NCI-H1436 treated with DMSO at 0.1 percent for 48 hours (cell line): ENCODE data around the gene IGFBP3.

Experiments
- DNase-seq: peaks from one replicate; lab custom pipeline; 2025; lab: John Stamatoyannopoulos, UW

Gene IGFBP3

DNA sequence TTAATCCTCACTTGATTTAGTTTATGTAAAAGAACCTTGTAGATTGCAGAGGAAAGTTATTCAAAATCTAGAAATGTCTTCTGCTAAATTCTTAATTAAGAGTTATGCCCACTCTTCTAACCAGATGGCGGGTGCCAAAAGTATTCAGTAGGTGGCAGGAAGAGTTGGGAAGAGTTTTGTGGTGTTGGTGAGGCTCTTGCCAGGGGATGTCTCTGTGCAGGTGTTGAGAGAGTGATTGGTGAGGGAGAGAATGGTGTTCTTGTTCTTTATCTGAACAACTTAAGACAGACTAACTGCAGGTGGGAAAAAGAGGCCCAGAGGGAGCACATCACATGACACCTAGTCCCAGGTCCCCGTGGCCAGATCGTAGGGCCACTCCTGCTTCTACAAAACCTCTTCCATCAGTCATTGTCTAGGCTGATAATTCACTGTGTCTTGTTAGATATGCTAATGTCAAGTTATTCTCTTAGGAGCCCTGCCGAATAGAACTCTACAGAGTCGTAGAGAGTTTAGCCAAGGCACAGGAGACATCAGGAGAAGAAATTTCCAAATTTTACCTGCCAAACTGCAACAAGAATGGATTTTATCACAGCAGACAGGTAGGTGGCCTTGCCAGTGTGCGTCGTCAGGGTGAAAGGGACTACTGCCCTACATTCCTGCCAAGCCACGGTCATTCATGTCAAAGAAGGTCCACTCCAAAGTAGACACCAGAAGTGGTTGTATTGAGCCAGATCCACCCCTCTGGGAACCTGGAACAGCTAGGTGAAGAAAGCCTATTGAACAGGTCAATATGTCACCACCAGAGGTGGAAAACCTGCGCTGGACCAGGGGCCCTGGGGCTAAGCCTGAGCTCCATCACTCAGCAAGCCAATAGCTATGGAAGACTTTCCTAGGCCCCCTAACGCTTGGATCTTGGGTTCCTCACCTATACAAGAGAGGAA, 29.3 kb downstream of the IGFBP3 start:
- DNase-seq: no peak

DNA sequence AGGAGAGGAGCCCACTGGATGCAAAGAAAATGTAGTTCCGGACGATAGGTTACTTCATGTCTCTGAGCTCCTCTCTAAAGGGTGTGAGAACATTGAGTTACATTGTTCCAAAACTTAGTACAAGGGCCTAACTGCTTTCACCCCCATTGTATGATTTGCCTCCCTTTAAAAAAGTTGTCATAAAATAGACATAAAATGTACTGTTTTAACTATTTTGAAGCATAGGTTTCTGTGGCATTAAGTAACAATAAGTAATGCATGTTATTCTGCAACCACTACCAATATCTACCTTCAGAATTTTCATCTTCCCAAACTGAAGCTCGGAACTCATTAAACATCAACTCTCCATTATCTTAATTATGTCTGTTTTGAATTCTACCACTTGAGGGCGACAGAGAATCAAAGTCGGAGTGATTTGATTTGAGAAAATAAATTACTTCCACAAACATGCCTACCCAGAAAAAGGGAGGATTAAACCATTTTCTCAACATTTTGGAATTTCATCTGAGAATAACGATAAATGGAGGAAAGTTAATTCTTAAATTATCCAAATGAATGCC, 30.1 kb downstream of the IGFBP3 start:
- DNase-seq: no peak

DNA sequence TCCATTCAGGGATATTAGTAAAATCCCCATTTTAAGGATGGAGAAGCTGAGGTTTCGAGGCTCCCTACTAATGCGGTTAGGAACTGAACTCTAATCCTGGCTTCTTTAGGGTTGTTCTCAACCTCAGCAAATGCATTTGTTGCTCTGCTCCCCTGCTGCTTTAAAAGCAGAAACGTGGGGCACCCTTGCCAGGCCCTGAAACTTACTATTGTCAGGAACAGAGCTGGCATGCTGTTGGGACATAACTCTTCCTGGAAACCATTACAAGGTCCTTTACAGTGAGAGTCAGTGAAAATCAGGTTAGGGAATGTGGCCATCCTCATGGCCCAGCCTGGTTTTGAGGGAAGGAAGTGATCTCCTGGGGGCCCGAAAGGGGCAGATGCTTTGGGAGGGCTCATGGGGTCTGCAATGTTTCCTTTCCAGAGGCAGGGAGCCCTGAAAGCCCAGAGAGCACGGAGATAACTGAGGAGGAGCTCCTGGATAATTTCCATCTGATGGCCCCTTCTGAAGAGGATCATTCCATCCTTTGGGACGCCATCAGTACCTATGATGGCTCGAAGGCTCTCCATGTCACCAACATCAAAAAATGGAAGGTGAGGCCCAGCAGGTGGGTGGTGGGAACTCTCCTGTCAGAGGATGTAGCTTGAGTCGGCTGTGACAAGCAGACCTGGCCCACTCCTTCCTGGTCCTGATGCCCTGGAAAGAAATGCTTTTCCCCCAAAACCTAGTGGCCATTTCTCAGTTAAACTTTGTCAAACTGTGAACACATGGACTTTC, 30.8 kb downstream of the IGFBP3 start:
- no peak for DNase-seq

DNA sequence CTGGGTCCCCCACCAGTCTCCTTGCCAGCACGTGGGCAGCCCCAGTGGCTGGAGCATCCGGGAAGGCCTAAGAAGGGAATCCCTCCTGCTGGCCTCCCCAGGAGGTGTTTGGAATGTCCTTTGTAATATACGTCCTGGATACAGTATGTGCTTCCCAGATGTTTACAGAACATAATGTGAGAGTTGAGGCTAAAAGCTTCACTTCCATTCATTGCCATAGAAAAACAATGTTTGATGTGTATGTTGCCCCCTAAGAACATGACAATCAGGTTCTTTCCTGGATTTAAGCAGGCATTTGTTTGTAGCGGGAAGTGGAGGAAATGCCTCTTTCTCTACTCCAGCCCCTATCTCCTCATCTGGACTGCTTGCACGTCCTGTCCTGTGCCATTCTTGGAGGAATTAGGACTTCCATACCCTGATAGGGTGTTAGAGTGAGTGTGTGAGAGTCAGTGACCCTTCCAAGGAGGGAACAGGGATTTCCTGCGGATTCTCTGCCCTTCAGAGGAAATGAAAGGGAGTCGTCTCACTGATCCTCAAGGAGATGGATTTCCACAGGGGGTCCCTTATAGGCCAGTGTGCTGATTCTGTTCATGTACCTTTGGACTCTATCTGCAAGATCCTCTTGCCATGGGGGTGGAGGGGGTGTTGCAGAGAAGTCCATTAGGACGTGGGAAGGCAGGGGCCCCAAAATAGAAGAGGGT, 31.6 kb downstream of the IGFBP3 start:
- DNase-seq: no peak

DNA sequence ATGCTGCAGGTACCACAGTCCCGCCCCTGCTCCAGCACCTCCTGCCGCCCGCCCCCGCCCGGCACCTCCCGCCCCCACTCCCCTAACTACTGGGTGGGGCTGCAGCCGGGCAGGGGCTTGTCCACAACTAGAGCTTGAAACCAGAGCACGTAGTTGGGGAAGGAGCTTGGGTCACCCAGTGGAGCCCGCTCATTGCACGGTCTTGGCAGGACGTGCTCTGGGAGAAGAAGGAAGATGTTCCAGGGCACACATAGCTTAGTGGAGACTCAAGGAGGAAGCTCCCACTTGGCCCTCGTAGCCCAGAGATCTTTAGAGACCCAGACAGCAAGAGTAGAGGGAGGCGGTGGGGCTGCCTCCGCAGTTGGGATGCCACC, 32.1 kb downstream of the IGFBP3 start:
- no peak for DNase-seq

DNA sequence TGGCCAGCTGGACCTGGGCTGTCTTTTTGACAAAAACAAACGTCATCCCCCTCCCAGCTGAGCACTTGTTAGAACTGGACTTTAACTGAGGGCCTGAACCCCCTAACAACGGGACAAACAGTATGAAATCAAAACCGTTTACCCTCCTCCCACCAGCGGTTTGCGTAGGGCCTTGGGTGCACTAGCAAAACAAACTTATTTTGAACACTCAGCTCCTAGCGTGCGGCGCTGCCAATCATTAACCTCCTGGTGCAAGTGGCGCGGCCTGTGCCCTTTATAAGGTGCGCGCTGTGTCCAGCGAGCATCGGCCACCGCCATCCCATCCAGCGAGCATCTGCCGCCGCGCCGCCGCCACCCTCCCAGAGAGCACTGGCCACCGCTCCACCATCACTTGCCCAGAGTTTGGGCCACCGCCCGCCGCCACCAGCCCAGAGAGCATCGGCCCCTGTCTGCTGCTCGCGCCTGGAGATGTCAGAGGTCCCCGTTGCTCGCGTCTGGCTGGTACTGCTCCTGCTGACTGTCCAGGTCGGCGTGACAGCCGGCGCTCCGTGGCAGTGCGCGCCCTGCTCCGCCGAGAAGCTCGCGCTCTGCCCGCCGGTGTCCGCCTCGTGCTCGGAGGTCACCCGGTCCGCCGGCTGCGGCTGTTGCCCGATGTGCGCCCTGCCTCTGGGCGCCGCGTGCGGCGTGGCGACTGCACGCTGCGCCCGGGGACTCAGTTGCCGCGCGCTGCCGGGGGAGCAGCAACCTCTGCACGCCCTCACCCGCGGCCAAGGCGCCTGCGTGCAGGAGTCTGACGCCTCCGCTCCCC, 32.7 kb downstream of the IGFBP3 start, which contains the start of gene IGFBP1:
Gene IGFBP1, plus strand, starts transcription at position 304 of the 808 bp plus-strand sequence. Its CDS starts 165 bp downstream, at position 469.
- DNase-seq: no peak

DNA sequence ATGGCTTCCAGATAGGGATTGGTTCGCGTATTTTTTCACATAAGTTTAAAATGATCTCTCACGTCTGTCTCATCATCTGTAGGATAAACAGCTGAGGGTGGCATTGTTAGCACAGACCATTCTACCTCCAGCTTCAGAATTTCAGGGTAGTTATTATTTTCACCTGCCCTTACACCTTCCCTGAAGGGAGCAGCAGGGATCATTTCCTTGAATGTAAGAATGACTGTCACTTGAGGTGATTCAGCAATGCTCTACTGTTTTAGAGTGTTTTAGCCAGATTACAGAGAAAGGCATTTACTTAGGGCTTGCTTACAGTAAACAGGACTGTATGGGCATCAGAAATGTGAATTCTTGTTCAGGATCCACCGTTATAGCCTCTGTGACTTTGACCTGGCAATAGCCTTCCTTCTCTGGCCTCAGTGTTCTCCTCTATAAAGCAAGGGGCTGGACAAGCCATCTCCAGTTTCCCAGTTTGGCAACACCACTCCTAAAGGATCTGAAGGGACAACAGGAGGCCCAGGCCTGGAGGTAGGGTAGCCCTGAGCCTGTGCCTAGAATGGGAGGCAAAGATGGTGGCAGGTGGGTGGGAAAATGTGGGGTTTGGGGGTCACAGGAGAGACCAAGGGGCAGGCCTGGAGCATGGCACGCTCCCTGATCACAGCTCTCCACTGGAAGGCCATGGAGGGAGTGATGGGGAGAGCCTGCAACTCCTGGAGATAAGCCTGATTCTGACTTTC, 34.0 kb downstream of the IGFBP3 start:
- no peak for DNase-seq

DNA sequence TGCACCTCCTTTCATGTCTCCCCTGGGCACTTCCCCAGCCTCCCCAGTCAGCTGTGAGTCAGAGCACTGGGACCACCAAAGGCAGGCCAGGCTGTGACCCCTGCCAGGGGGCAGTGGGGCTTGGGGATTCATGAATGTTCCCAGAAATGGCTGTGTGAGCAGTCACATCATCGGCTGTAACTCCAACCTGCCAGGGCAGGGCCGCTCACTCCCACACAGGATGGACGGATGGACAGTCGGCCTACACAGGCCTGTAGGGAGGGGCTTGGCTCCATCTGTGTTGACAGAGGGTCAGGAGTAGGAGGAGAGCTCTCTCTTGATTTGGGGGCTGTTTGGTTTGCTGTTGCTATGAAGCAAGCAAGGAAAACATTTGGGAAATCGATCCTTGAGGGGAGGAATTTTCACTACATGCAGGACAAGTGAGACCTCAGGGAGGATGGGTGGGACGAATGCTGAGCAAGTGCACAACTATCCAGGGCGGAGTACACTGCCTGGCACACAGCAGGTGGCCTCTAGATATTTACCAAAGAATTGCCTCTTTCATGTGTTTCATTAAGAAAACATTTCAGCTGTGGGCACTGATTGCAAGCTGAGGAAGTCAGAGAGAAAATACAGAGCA, 35.7 kb downstream of the IGFBP3 start:
- DNase-seq: no peak

DNA sequence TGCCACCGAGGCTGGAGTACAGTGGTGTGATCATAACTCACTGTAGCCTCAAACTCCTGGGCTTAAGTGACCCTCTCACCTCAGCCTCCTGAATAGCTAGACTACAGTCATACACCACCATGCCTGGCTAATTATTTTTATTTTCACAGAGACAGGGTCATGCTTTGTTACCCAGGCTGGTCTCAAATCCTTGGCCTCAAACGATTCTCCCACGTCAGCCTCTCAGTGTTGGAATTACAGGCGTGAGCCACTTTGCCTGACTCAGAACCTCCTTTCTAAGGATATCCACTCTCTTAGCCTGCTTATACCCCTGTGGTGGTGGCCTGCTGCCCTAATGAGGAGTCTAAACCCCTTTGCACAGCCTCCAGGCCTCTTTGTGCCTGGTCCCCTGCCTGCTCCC, 36.9 kb downstream of the IGFBP3 start:
- no peak for DNase-seq

DNA sequence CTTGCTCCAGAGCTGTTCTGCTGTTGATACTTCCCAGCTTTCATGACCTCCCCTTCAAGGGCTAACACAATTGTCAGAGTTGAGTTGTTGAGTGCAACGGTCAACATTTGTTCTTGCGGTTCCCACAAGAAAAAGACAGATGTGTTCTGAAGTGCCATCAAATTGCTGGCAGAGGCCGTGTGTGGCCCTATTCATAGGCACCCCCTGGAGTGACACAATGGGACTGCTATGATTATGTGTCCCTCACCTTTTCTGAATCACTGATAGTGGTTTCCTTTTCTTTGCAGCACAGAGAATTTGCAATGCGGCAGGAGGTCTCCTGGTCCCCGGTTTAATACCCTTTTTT, 38.6 kb downstream of the IGFBP3 start:
- no peak for DNase-seq

DNA sequence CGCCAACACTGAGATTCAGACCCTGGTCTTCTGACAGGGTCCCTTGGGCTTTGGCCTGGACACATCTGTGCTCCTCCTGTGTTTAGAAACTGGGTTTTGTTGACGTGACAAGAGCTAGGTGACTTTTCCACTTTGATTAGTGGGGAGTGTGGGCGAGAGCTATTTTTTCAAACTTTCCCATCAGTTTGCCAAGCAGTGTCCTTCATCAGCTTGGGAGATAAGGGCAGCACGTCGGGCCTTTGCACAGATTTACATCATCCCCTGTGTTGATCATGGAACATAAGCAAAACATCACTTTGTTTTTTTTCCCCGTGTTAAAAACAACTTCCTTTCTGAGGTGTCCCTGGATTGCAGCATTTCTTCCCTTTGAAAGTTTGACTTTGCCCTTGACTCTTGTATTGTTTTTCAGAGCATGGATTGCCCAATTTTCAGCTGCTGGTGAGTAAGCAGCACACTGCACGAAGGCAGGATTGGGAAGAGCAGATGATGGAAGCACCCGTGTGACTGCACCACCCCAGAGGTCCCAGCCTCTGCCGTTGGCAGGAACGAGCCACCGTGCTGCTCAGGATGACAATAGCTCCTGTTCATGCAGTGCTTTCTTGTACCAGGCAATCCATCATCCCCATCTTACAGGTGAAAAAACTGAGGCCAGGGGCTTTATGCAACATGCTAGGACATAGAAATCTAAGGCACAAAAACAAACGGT, 39.2 kb downstream of the IGFBP3 start:
- no peak for DNase-seq

DNA sequence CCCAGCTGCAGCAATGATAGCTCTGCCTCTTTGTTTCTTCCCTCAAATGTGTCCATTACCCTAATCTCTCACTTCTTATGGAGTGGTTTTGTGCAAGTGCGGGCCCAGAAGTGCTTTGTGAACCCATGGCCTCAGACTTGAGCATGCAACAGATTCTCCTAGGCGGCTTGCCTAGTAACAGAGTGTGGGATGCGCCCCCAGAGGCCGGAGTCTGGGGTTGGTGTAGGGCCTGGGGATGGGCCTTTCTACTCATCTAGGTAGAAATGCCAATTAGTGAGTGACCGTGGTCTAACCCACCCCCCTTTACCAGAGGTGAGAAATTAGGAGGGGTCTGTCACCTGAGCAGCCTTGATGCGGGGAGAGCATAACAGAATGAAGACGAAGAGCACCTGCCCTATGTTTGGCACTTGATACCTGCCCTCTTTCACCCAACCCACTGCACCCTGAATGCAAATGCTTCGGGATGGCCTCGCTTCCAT, 39.8 kb downstream of the IGFBP3 start:
- no peak for DNase-seq

DNA sequence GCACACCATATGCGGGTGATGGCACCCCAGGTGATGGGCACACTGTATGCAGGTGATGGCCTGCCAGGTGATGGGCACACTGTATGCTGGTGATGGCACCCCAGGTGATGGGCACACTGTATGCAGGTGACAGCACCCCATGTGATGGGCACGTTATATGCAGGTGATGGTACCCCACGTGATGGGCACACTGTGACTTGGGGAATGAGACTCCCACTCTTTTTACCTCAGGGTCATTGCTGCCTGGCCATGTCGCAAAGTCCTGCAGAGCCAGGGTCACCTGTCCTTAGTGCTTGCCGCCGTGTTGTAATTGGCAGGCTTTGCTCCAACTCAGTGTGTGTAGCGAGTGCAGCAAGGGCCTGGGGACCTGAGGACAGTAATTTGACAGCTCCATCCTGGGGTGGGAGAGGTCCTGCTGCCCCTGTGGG, 40.6 kb downstream of the IGFBP3 start:
- DNase-seq: no peak

DNA sequence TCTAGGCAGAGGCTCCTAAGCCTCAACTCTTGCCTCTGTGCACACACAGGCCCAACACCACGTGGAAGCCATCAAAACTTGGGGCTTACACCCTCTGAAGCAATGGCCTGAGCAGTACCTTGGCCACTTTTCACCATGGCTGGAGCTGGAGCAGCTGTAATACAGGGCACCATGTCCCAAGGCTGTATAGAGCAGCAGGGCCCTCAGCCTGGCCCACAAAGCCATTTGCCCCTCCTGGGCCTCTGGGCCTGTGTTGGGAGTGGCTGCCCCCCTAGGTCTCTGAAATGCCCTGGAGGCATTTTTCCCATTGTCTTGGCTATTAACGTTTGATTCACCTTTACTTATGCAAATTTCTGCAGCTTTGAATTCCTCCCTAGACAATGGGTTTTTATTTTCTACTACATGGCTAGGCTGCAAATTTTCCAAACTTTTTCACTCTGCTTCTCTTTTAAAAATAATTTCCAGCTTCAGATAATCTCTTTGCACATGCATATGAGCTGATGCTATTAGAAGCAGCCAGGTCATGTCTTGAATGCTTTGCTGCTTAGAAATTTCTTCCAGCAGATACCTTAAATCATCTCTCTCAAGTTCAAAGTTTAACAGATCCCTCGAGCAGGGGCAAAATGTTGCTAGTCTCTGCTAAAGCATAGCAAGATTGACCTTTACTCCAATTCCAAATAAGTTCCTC, 42.5 kb downstream of the IGFBP3 start:
- no peak for DNase-seq

DNA sequence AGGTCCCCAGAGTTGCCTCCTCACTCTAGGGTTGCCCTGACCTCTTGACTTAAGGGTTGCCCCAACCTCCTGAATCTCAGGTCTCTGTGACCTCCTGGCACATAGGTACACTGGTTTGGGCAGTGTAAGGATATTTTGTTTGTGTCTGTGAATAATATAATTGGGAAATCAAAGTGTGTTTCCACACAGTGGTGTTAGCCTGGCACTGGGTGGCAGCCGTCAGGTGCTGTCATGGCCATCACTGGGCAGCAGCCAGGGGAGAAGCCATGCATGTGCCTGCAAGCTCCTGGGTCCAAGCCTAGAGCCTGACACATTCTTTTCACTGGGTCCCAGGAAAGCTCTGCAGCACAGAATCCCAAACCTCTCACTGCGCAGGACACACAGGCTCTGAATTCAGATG, 44.6 kb downstream of the IGFBP3 start:
- no peak for DNase-seq

DNA sequence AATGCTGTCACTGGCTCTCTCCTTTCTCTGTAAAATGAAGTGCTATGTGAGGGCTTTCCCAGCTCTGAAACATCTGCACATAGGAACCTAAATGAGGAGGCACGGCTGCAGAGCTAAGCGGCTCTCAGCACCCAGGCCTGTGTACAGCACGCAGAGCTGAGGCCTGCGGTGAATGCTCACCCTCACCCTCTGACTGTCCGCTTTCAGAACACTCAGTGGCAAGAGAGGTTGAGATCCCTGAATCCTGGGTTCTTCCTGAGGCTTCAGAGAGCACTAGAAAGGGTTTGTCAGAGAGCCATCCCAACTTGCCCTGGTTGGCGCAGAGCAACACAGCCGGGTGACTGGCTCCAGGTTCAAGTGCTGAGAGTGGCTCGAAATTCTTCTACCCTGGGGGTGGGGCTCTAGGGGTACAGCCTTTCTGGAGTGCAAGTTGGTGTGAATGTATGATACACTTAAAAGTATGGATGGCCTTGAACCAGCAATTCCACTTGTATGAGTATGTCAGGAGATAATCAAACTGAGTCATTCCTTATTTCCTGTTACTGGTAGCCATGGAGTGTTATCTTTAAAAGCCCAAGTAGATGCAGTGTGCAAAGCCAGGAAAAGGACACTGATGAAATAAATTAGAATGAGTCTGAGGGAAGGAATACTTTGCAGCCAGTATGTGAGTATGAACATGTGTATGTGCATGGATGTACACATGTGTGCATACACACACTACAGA, 46.5 kb downstream of the IGFBP3 start:
- no peak for DNase-seq

DNA sequence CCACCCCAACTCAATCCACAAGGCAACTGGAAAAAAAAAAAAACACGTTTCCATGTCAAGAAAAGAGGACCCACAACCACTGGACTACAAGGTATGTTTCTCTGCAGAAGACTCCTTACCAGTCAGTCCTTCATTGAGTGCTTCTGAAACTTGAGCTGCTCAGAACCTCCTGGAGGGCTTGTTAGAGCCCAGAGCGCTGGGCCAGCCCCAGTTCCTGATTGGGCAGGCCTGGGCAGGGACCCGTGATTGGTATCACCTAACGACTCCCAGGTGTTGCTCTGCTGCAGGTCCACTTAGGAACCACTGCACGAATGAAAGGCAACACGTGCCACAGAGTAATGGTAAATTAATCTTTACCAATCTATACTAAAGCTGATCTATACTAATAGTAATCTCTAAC, 47.7 kb downstream of the IGFBP3 start:
- DNase-seq: no peak

DNA sequence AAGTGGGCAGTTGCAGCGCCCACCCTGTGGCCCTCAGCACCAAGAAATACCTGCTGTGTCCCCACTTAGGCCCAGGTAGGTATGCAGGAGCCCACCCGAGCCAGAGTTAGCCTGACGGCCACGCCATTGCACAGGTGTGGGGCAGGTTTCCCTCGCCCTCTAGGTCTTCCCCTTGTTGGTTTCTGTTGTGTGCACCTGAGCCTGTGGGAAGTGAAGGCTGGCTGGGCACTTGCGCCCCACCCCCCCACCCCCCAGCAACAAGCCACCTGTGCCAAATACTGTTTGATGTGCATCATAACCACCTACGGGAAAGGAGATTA, 48.1 kb downstream of the IGFBP3 start, which contains the start of gene CCDC201:
Gene CCDC201, minus strand, starts transcription at position 48 of the 320 bp plus-strand sequence. CDS start 75 bp downstream, outside the sequence.
- no peak for DNase-seq
